HG03432 (cell line): ENCODE measurements around the gene THAP7.

Source experiments
- ATAC-seq: cut with Tn5 transposase; IDR thresholded peaks from one replicate; pipeline ENCODE4 v1.9.1; 2021; ENCODE audit warnings: mild to moderate bottlenecking, moderate library complexity; ENCODE audit not compliant: unreplicated experiment

THAP7 gene

DNA sequence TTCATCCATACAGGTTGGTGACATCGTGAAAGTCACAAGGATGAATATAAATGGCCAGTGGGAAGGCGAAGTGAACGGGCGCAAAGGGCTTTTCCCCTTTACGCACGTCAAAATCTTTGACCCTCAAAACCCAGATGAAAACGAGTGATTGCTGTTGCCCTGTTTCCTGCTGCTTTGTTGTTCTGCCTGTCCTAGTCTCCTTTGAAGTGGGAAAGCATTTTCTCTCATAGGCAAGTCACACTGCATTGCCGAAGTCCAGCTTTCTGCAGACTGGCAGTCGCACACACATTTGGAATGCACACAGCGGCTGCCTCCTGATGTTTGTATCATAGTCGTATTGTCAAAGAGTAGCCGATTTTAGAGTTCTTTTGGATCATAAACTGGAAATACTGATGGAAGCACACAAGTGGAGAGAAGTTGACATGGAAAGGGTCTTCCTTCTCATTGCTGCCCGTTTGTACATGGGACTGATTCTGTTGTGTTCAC, 52.2 kb downstream of the THAP7 start:
- no peak for ATAC-seq
